Measurements from ENCODE around the gene SLC37A1.

SLC37A1 gene

DNA sequence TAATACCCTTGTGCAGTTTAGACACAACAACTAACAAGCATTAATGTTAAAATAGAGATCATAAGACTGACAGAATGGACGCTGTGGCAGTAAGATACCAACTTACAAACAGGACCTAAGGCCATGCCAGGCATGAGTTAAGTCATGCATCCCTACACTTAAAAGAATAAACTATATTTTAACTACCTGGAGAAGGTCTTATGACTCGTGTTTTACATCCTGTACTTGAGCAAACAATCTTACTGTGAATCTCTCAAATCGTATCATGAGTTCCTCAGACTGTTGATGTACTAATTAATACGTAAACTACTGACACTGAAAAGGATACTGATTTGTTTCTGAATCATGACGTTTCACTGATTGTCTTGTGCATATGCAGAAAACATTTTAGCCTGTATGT is 15.6 kb upstream of the SLC37A1 start:
- no peak overlapping the region for H3K4me3 ChIP-seq (replicated peaks; ENCODE audit: insufficient read depth, low read length)
- no peak for TF ChIP-seq GABPA (IDR thresholded peaks at IDR 0.05; ENCODE audit: low read depth)
- TF ChIP-seq, protein P1, sequence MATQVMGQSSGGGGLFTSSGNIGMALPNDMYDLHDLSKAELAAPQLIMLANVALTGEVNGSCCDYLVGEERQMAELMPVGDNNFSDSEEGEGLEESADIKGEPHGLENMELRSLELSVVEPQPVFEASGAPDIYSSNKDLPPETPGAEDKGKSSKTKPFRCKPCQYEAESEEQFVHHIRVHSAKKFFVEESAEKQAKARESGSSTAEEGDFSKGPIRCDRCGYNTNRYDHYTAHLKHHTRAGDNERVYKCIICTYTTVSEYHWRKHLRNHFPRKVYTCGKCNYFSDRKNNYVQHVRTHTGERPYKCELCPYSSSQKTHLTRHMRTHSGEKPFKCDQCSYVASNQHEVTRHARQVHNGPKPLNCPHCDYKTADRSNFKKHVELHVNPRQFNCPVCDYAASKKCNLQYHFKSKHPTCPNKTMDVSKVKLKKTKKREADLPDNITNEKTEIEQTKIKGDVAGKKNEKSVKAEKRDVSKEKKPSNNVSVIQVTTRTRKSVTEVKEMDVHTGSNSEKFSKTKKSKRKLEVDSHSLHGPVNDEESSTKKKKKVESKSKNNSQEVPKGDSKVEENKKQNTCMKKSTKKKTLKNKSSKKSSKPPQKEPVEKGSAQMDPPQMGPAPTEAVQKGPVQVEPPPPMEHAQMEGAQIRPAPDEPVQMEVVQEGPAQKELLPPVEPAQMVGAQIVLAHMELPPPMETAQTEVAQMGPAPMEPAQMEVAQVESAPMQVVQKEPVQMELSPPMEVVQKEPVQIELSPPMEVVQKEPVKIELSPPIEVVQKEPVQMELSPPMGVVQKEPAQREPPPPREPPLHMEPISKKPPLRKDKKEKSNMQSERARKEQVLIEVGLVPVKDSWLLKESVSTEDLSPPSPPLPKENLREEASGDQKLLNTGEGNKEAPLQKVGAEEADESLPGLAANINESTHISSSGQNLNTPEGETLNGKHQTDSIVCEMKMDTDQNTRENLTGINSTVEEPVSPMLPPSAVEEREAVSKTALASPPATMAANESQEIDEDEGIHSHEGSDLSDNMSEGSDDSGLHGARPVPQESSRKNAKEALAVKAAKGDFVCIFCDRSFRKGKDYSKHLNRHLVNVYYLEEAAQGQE (IDR thresholded peaks at IDR 0.05; ENCODE audit: insufficient replicate concordance, low read depth) = no peak
- TF ChIP-seq, protein P2, sequence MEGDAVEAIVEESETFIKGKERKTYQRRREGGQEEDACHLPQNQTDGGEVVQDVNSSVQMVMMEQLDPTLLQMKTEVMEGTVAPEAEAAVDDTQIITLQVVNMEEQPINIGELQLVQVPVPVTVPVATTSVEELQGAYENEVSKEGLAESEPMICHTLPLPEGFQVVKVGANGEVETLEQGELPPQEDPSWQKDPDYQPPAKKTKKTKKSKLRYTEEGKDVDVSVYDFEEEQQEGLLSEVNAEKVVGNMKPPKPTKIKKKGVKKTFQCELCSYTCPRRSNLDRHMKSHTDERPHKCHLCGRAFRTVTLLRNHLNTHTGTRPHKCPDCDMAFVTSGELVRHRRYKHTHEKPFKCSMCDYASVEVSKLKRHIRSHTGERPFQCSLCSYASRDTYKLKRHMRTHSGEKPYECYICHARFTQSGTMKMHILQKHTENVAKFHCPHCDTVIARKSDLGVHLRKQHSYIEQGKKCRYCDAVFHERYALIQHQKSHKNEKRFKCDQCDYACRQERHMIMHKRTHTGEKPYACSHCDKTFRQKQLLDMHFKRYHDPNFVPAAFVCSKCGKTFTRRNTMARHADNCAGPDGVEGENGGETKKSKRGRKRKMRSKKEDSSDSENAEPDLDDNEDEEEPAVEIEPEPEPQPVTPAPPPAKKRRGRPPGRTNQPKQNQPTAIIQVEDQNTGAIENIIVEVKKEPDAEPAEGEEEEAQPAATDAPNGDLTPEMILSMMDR (IDR thresholded peaks at IDR 0.05; ENCODE audit: insufficient read depth, low read length) = no peak
- H3K27me3 ChIP-seq (ENCODE audit: insufficient read depth, poor library complexity, severe bottlenecking) = peaks cover 8% of the 10 kb centered on the region
- H3K27ac ChIP-seq (replicated peaks) = no peak overlapping the region
- DNase-seq (ENCODE audit: low read depth in 1 of 2, low spot score in 1 of 2) = no peak

DNA sequence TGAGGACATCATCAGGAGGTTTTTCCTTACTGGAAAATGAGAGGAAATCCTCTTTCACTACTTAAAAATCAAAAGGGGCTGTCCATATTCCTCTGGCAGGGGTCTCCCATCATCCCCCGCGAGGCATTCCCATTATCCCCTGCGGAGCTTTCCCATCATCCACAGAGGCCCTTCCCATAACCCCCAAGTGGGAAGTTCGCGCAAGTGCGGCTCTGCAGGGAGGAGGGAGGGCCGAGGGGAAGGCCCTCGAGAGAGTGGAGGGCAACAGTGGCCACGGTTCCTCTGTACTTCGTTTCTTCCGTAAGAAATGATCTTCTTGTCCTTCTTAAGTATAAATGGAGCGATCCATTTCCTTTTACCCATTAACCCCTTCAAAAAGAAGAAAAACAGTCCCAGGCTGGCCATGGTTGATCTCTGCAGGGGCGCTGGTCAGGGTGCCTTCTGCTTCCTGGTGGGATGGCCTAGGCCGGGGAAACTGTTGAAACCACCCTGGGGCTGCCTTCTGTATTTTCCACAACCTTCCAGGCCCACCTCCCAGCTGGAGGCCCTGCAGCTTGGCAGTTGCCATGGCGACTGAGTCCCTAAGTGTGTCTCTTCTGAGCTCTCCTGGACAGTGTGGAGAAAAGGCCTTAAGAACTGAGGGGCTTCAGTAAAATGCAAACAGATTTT is 14.1 kb upstream of the SLC37A1 start:
- no peak for DNase-seq (ENCODE audit: low read depth in 1 of 2, low spot score in 1 of 2)
- peaks cover 6% of the 10 kb centered on the region for H3K27me3 ChIP-seq (ENCODE audit: insufficient read depth, poor library complexity, severe bottlenecking)

DNA sequence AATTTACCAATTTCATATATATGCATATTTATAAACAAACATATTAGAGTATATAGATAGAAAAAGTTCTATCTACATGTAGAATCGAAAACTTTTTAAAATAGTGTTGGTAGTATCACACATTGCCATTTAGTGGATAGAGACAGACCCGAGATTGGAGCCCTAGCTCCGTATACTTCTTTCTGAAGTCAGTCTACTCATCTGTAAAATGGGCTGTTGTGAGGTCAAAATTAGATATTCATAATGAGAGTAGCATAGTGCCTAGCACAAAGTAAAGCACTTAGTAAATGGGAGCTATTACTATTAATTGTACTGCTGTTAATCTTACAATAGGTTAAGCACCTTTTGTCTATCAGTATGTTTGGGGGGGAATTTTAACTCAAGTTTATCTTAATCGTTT is 13.4 kb upstream of the SLC37A1 start:
- DNase-seq (ENCODE audit: low read depth in 1 of 2, low spot score in 1 of 2) = no peak
- H3K4me3 ChIP-seq (replicated peaks; ENCODE audit: insufficient read depth, low read length) = no peak overlapping the region
- TF ChIP-seq, protein P2 (IDR thresholded peaks at IDR 0.05; ENCODE audit: insufficient read depth, low read length) = no peak
- TF ChIP-seq GABPA (IDR thresholded peaks at IDR 0.05; ENCODE audit: low read depth) = no peak
- TF ChIP-seq, protein P1 (IDR thresholded peaks at IDR 0.05; ENCODE audit: insufficient replicate concordance, low read depth) = no peak
- no peak for TF ChIP-seq SPI1 (IDR thresholded peaks at IDR 0.05; ENCODE audit: borderline replicate concordance, low read depth)
- TF ChIP-seq POLR2AphosphoS5 (IDR thresholded peaks at IDR 0.05; ENCODE audit: low read depth) = no peak
- no peak overlapping the region for H3K27ac ChIP-seq (replicated peaks)
- H3K27me3 ChIP-seq (ENCODE audit: insufficient read depth, poor library complexity, severe bottlenecking) = peaks cover 4% of the 10 kb centered on the region

More for the DNA sequence above, 14.1 kb upstream of the SLC37A1 start:
- H3K4me3 ChIP-seq (replicated peaks; ENCODE audit: insufficient read depth, low read length) = no peak overlapping the region
- H3K27ac ChIP-seq (replicated peaks) = no peak overlapping the region
- no peak for TF ChIP-seq GABPA (IDR thresholded peaks at IDR 0.05; ENCODE audit: low read depth)
- TF ChIP-seq, protein P2 (IDR thresholded peaks at IDR 0.05; ENCODE audit: insufficient read depth, low read length) = no peak
- no peak for TF ChIP-seq POLR2AphosphoS5 (IDR thresholded peaks at IDR 0.05; ENCODE audit: low read depth)
- TF ChIP-seq, protein P1 (IDR thresholded peaks at IDR 0.05; ENCODE audit: insufficient replicate concordance, low read depth) = no peak
- no peak for TF ChIP-seq SPI1 (IDR thresholded peaks at IDR 0.05; ENCODE audit: borderline replicate concordance, low read depth)
